HG03159 (cell line): ENCODE measurements around the gene PRDX2.

Experiments
- ATAC-seq: cut with Tn5 transposase; IDR thresholded peaks from one replicate; pipeline ENCODE4 v1.9.1; 2021; ENCODE audit warnings: mild to moderate bottlenecking, moderate library complexity; ENCODE audit not compliant: unreplicated experiment

PRDX2 gene

GRCh38 chr19:12793290-12794195 is 8.1 kb downstream of the PRDX2 start:
- ATAC-seq = peak; percentile 29

GRCh38 chr19:12792853-12793289 is 8.7 kb downstream of the PRDX2 start:
- no peak for ATAC-seq

GRCh38 chr19:12792051-12792852 is 9.3 kb downstream of the PRDX2 start:
- ATAC-seq = no peak

DNA sequence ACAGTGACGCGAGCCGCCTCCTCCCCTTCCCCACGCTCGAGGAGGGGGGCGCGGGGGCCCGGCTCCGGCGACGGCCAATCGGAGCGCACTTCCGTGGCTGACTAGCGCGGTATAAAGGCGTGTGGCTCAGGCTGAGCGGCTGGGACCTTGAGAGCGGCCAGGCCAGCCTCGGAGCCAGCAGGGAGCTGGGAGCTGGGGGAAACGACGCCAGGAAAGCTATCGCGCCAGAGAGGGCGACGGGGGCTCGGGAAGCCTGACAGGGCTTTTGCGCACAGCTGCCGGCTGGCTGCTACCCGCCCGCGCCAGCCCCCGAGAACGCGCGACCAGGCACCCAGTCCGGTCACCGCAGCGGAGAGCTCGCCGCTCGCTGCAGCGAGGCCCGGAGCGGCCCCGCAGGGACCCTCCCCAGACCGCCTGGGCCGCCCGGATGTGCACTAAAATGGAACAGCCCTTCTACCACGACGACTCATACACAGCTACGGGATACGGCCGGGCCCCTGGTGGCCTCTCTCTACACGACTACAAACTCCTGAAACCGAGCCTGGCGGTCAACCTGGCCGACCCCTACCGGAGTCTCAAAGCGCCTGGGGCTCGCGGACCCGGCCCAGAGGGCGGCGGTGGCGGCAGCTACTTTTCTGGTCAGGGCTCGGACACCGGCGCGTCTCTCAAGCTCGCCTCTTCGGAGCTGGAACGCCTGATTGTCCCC is 10.1 kb downstream of the PRDX2 start, which contains the start of gene JUNB:
JUNB (plus strand) TSS at position 142 of the 706 bp plus-strand sequence; CDS start at position 428, 286 bp downstream.
- ATAC-seq = peak; percentile 30

- no peak for ATAC-seq
These were observed 10.8 kb downstream of the PRDX2 start for GRCh38 chr19:12790628-12791344.

GRCh38 chr19:12789904-12790619 is 11.5 kb downstream of the PRDX2 start:
- peak; percentile 41 for ATAC-seq

- no peak for ATAC-seq
These were observed 12.3 kb downstream of the PRDX2 start for GRCh38 chr19:12789098-12789903.

GRCh38 chr19:12788682-12789097 is 12.9 kb downstream of the PRDX2 start:
- no peak for ATAC-seq

DNA sequence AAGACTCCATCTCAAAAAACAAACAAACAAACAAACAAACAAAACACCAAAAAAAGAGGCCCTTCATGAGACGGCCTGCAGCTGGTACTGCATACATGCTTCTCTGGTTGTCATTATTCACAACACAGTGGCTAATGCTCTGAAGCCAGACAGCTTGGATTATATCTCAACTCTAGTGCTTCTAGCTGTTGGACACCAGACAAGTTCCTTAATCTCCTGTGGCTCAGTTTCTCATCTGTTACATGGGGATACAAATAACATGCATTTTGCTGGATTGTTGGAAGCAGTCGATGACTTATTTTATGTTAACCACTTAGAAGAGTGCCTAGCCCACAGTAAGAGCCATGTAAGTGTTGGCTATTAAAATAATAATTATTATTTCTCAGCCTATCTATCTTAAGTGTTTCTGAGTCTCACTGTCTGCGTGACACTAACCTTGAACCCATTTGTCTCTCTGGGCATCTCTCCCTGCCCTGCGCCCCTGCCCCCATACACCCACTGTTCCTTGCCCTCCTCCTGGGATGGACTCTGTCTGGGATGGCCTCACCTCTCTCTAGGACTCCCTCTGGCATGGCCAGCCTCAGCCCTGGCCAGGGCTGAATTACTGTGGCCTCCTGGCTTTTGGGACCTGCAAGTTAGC is 13.4 kb downstream of the PRDX2 start:
- ATAC-seq = no peak

DNA sequence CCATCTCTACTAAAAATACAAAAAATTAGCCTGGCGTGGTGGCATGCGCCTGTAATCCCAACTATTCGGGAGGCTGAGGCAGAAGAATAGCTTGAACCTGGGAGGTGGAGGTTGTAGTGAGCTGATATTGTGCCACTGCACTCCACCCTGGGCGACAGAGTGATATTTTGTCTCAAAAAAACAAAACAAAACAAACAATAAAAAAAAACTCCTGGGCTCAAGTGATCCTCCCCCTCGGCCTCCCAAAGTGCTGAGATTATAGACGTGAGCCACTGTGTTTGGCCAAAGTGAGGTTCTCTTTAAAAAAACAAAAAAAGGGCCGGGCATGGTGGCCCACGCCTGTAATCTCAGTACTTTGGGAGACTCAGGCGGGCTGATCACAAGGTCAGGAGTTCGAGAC is 14.1 kb downstream of the PRDX2 start:
- no peak for ATAC-seq

DNA sequence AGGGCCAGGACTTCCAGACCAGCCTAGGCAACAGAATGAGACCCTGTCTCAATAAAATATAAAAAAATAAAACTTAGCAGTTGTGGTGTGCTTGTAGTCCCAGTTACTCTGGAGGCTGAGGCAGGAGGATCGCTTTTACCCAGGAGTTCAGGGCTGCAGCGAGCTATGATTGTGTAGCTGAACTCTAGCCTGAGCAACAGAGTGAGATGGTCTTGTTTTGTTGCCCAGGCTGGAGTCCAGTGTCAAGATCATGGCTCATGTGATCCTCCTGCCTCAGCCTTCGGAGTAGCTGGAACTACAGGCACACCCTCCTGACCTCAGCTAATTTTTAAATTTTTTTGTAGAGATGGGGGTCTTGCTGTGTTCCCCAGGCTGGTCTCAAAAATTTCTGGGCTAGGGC is 14.6 kb downstream of the PRDX2 start:
- ATAC-seq = no peak

- ATAC-seq = no peak
These were observed 15.3 kb downstream of the PRDX2 start for GRCh38 chr19:12786141-12786870.

DNA sequence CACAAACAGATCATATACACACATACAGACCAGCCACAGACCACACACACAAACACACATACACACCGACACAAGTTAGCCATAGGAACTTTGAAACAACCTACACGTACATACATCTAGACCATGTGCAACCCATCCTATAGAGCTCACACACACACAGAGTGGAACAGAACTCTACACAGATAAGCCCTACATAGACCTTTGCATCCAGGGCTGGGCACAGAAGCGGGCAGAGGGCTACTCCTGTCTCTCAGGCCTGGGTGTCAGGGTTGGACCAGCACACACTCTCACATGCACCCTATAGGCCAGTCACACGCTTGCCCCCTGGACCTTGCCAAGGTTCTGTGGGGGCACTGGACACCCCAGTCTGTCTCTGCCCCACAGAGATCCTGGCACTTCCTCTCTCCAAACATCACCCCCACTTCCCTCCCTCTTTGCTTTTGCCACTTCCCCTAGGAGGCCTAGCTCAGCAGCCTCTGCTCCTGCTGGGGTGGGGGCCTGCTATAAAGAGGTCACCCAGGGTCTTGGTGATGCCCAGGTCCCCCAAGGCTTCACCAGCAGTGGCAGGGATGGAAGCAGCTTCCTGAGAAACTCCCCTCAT is 16.1 kb downstream of the PRDX2 start:
- no peak for ATAC-seq

- ATAC-seq = no peak
These were observed 16.6 kb downstream of the PRDX2 start for GRCh38 chr19:12784871-12785430.

DNA sequence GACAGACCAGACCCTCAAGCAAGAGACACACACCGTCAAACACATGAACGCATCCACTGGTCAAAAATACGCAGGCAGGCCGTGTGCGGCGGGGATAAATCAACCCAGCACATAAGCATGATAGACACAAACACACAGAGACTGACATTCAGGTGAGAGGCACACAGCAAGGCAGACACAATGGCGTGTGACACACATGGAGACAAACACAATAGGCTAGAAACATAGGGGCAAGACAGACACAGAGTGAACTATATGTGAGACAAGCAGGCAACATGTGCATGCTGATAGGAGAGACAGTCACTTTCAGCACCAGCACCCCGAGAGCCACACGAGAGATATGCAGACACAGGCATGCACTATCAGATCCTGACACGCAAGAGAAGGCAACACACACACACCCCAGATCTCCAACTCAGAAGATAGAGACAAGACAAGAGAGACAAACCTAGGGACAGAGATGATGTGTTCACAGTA is 17.2 kb downstream of the PRDX2 start:
- no peak for ATAC-seq

- ATAC-seq = no peak
These were observed 17.7 kb downstream of the PRDX2 start for GRCh38 chr19:12783849-12784393.
